ENCODE measurements around the gene HOXB7.

DNA sequence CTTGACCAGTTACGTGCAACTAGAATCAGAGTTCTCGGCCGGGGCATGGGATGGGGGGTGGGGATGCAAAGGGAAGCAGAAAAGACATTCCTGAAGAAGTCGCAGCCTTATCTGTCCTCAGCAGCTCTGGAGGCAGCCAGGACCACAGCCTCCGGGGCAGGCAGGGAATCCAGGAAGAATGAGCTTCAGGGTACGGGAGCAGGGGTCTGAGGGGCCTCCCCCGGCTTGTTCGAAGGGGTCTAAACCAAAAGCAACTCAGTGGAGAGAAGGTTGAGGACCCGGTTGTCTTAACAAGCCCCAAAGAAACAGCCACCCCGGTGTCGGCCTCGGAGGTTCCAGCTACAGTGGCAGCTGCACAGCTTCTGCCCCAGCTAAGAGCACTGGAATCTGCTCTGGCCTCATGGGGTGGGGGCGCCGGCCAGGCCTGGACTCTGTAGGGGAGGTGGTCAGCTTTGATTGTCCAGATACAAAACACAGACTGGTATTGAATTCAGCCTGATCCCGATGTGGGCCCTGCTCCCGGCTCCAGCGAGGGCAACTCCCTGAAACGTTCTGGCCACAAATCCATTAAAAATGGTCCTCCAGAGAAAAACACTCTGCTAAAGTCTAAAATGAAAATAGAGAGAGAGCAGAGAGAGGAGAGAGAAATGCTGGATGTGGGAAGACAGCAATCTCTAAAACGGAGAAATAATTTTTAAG lies 40.3 kb downstream of the HOXB7 start:
- no peak for TF ChIP-seq POLR2A (IDR thresholded peaks at IDR 0.05)
- TF ChIP-seq CTCF (IDR thresholded peaks at IDR 0.05 in 4 of 5, conservative IDR thresholded peaks at IDR 0.05 in 1 of 5) = no peak

All from gastrocnemius medialis (tissue), 4 donors.